OCI-LY7 (cell line): ENCODE results near the gene TRIM40.

Experiments
- CTCF ChIP-seq: fragments of 200-600 bp; sonication (generic); conservative IDR thresholded peaks from 2 replicates; pipeline ENCODE4 v1.5.1; 2014; ENCODE audit warnings: mild to moderate bottlenecking, antibody characterized with exemption, low read length, moderate library complexity, mixed read lengths
- EZH2phosphoT487 ChIP-seq: fragments of 200-600 bp; sonication (generic); IDR thresholded peaks from 2 replicates; pipeline ENCODE4 v1.6.1; 2018; ENCODE audit warnings: low read depth, borderline replicate concordance, mild to moderate bottlenecking, mixed run types, antibody characterized with exemption, low read length, moderate library complexity, mixed read lengths

- TF ChIP-seq CTCF (no peak), EZH2phosphoT487 (no peak)
Measured at GRCh38 chr6:30093951-30094661, 41.8 kb upstream of the TRIM40 start.
